Measurements from ENCODE around the gene BCAS1.

The BCAS1 gene

DNA sequence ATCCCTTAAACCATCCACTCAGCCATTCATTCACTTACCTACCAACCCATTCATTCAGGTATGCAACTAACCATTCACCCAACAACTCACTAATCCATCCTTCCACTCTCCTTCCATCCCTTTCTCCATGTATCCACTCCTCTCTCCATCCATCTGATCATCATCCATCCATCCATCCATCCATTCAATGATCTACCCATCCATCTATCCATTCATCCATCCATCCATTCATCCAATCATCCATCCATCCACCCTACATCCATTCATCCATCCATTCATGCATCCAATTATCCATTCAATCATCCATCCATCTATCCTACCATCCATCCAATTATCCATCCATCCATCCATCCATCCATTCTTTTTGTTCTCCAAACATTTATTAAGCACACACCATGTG, 13.8 kb upstream of the BCAS1 start:
- TF ChIP-seq ZNF8 (CRISPR knock-in tag; IDR thresholded peaks at IDR 0.05) = no peak
- TF ChIP-seq, protein P1, sequence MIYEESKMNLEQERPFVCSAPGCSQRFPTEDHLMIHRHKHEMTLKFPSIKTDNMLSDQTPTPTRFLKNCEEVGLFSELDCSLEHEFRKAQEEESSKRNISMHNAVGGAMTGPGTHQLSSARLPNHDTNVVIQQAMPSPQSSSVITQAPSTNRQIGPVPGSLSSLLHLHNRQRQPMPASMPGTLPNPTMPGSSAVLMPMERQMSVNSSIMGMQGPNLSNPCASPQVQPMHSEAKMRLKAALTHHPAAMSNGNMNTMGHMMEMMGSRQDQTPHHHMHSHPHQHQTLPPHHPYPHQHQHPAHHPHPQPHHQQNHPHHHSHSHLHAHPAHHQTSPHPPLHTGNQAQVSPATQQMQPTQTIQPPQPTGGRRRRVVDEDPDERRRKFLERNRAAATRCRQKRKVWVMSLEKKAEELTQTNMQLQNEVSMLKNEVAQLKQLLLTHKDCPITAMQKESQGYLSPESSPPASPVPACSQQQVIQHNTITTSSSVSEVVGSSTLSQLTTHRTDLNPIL (CRISPR knock-in tag; IDR thresholded peaks at IDR 0.05; ENCODE audit: low read depth) = no peak
- TF ChIP-seq ISL1 (CRISPR knock-in tag; IDR thresholded peaks at IDR 0.05) = no peak
- TF ChIP-seq ZFP3 (CRISPR knock-in tag; IDR thresholded peaks at IDR 0.05) = no peak
- TF ChIP-seq ESRRG (CRISPR knock-in tag; IDR thresholded peaks at IDR 0.05) = no peak
- TF ChIP-seq PPARA (CRISPR knock-in tag; IDR thresholded peaks at IDR 0.05; ENCODE audit: borderline replicate concordance) = no peak
- no peak for TF ChIP-seq SNAI2 (CRISPR knock-in tag; IDR thresholded peaks at IDR 0.05)
- TF ChIP-seq, protein P2, sequence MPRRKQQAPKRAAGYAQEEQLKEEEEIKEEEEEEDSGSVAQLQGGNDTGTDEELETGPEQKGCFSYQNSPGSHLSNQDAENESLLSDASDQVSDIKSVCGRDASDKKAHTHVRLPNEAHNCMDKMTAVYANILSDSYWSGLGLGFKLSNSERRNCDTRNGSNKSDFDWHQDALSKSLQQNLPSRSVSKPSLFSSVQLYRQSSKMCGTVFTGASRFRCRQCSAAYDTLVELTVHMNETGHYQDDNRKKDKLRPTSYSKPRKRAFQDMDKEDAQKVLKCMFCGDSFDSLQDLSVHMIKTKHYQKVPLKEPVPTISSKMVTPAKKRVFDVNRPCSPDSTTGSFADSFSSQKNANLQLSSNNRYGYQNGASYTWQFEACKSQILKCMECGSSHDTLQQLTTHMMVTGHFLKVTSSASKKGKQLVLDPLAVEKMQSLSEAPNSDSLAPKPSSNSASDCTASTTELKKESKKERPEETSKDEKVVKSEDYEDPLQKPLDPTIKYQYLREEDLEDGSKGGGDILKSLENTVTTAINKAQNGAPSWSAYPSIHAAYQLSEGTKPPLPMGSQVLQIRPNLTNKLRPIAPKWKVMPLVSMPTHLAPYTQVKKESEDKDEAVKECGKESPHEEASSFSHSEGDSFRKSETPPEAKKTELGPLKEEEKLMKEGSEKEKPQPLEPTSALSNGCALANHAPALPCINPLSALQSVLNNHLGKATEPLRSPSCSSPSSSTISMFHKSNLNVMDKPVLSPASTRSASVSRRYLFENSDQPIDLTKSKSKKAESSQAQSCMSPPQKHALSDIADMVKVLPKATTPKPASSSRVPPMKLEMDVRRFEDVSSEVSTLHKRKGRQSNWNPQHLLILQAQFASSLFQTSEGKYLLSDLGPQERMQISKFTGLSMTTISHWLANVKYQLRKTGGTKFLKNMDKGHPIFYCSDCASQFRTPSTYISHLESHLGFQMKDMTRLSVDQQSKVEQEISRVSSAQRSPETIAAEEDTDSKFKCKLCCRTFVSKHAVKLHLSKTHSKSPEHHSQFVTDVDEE (CRISPR knock-in tag; IDR thresholded peaks at IDR 0.05) = no peak
- TF ChIP-seq ZC3H10 (CRISPR knock-in tag; IDR thresholded peaks at IDR 0.05) = no peak
- TF ChIP-seq TCF4 (CRISPR knock-in tag; IDR thresholded peaks at IDR 0.05; ENCODE audit: borderline replicate concordance) = no peak
- no peak for TF ChIP-seq ZNF565 (CRISPR knock-in tag; conservative IDR thresholded peaks at IDR 0.05; ENCODE audit: low read depth)
- no peak for TF ChIP-seq CSDC2 (CRISPR knock-in tag; IDR thresholded peaks at IDR 0.05)
- no peak for TF ChIP-seq ARNTL (CRISPR knock-in tag; IDR thresholded peaks at IDR 0.05; ENCODE audit: borderline replicate concordance, low read depth)
- no peak for TF ChIP-seq ZNF70 (CRISPR knock-in tag; IDR thresholded peaks at IDR 0.05)
- no peak for TF ChIP-seq GLIS3 (CRISPR knock-in tag; IDR thresholded peaks at IDR 0.05)
- TF ChIP-seq, protein P3, sequence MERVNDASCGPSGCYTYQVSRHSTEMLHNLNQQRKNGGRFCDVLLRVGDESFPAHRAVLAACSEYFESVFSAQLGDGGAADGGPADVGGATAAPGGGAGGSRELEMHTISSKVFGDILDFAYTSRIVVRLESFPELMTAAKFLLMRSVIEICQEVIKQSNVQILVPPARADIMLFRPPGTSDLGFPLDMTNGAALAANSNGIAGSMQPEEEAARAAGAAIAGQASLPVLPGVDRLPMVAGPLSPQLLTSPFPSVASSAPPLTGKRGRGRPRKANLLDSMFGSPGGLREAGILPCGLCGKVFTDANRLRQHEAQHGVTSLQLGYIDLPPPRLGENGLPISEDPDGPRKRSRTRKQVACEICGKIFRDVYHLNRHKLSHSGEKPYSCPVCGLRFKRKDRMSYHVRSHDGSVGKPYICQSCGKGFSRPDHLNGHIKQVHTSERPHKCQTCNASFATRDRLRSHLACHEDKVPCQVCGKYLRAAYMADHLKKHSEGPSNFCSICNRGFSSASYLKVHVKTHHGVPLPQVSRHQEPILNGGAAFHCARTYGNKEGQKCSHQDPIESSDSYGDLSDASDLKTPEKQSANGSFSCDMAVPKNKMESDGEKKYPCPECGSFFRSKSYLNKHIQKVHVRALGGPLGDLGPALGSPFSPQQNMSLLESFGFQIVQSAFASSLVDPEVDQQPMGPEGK (CRISPR knock-in tag; IDR thresholded peaks at IDR 0.05; ENCODE audit: borderline replicate concordance) = no peak
- TF ChIP-seq RARB (CRISPR knock-in tag; IDR thresholded peaks at IDR 0.05) = no peak
- TF ChIP-seq OSR1 (CRISPR knock-in tag; IDR thresholded peaks at IDR 0.05) = no peak
- TF ChIP-seq TOX (CRISPR knock-in tag; IDR thresholded peaks at IDR 0.05; ENCODE audit: borderline replicate concordance) = no peak
- no peak for TF ChIP-seq BACH2 (CRISPR knock-in tag; IDR thresholded peaks at IDR 0.05; ENCODE audit: borderline replicate concordance)
- no peak for ATAC-seq

DNA sequence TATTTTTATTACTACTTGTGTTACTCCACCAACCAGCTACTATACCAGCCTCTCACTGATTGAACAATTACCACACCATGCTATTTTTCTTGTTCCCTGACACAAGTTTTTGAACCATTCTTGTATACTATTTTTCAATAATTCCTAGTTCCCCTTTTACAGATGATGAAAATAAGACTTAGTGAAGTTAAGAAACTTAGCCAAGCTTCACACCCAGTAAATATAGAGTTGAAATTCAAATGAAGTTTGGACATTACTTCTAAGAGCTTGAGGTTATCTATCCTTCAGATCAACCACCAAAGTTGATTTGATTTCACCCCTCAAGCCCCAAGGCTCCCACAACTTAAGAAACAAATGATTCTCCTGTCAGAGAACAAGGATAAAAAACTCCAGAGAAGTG, 13.1 kb upstream of the BCAS1 start:
- ATAC-seq = no peak
- TF ChIP-seq, protein P4, sequence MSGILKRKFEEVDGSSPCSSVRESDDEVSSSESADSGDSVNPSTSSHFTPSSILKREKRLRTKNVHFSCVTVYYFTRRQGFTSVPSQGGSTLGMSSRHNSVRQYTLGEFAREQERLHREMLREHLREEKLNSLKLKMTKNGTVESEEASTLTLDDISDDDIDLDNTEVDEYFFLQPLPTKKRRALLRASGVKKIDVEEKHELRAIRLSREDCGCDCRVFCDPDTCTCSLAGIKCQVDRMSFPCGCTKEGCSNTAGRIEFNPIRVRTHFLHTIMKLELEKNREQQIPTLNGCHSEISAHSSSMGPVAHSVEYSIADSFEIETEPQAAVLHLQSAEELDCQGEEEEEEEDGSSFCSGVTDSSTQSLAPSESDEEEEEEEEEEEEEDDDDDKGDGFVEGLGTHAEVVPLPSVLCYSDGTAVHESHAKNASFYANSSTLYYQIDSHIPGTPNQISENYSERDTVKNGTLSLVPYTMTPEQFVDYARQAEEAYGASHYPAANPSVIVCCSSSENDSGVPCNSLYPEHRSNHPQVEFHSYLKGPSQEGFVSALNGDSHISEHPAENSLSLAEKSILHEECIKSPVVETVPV (CRISPR knock-in tag; IDR thresholded peaks at IDR 0.05) = no peak
- TF ChIP-seq GLIS3 (CRISPR knock-in tag; IDR thresholded peaks at IDR 0.05) (no peak), ZNF8 (CRISPR knock-in tag; IDR thresholded peaks at IDR 0.05) (no peak), ZFP3 (CRISPR knock-in tag; IDR thresholded peaks at IDR 0.05) (no peak), ISL1 (CRISPR knock-in tag; IDR thresholded peaks at IDR 0.05) (no peak), TOX (CRISPR knock-in tag; IDR thresholded peaks at IDR 0.05; ENCODE audit: borderline replicate concordance) (no peak), TCF4 (CRISPR knock-in tag; IDR thresholded peaks at IDR 0.05; ENCODE audit: borderline replicate concordance) (no peak), OSR1 (CRISPR knock-in tag; IDR thresholded peaks at IDR 0.05) (no peak), PPARA (CRISPR knock-in tag; IDR thresholded peaks at IDR 0.05; ENCODE audit: borderline replicate concordance) (no peak), RARB (CRISPR knock-in tag; IDR thresholded peaks at IDR 0.05) (no peak), ESRRG (CRISPR knock-in tag; IDR thresholded peaks at IDR 0.05) (no peak), ARNTL (CRISPR knock-in tag; IDR thresholded peaks at IDR 0.05; ENCODE audit: borderline replicate concordance, low read depth) (no peak), ZC3H10 (CRISPR knock-in tag; IDR thresholded peaks at IDR 0.05) (no peak), ZFP30 (CRISPR knock-in tag; IDR thresholded peaks at IDR 0.05) (no peak), ZNF565 (CRISPR knock-in tag; conservative IDR thresholded peaks at IDR 0.05; ENCODE audit: low read depth) (no peak)
- TF ChIP-seq, protein P2 (CRISPR knock-in tag; IDR thresholded peaks at IDR 0.05) = no peak
- TF ChIP-seq, protein P5, sequence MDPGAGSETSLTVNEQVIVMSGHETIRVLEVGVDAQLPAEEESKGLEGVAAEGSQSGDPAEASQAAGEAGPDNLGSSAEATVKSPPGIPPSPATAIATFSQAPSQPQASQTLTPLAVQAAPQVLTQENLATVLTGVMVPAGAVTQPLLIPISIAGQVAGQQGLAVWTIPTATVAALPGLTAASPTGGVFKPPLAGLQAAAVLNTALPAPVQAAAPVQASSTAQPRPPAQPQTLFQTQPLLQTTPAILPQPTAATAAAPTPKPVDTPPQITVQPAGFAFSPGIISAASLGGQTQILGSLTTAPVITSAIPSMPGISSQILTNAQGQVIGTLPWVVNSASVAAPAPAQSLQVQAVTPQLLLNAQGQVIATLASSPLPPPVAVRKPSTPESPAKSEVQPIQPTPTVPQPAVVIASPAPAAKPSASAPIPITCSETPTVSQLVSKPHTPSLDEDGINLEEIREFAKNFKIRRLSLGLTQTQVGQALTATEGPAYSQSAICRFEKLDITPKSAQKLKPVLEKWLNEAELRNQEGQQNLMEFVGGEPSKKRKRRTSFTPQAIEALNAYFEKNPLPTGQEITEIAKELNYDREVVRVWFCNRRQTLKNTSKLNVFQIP (CRISPR knock-in tag; IDR thresholded peaks at IDR 0.05; ENCODE audit: borderline replicate concordance, low read depth) = no peak
- TF ChIP-seq, protein P3 (CRISPR knock-in tag; IDR thresholded peaks at IDR 0.05; ENCODE audit: borderline replicate concordance) = no peak
- TF ChIP-seq, protein P1 (CRISPR knock-in tag; IDR thresholded peaks at IDR 0.05; ENCODE audit: low read depth) = no peak
